K562 (cell line): Measurements from ENCODE around the gene VWA2.

Experiments
- CHCHD3 ChIP-seq: fragments of 250-450 bp; sonication (Bioruptor Pico); IDR thresholded peaks from 2 replicates; pipeline ENCODE4 v2.1.2; 2022; ENCODE audit warnings: mild to moderate bottlenecking
- CHD2 ChIP-seq: IDR thresholded peaks from 2 replicates; pipeline ENCODE4 v1.6.1; 2011; ENCODE audit warnings: low read depth, low read length
- CTCF ChIP-seq, 3 experiments: IDR thresholded peaks in 2 of 3; conservative IDR thresholded peaks in 1 of 3; 2 replicates each; pipeline ENCODE4 v1.5.1; 2011 to 2012; ENCODE audit warnings: low read length in 3 of 3, mild to moderate bottlenecking in 3 of 3, control low read depth in 2 of 3, improper control_type of control experiment in 1 of 3, inconsistent platforms in 1 of 3, low read depth in 1 of 3, mixed read lengths in 1 of 3, moderate library complexity in 1 of 3; ENCODE audit not compliant: insufficient read depth in 2 of 3
- CXXC5 ChIP-seq: fragments of 250-450 bp; sonication (Bioruptor Pico); IDR thresholded peaks from 2 replicates; pipeline ENCODE4 v1.8.0; 2022; ENCODE audit warnings: inconsistent platforms, mild to moderate bottlenecking, moderate library complexity
- DACH1 ChIP-seq: fragments of 450-650 bp; IDR thresholded peaks from 2 replicates; pipeline ENCODE4 v1.6.1; 2018; ENCODE audit not compliant: partially characterized antibody
- E2F4 ChIP-seq: sonication (generic); formaldehyde crosslinking; IDR thresholded peaks from 2 replicates; pipeline ENCODE4 v1.8.0; 2022; ENCODE audit warnings: mild to moderate bottlenecking, low read depth, missing genetic modification reagents
- ELF2 ChIP-seq: fragments of 250-450 bp; sonication (Bioruptor Pico); IDR thresholded peaks from 2 replicates; pipeline ENCODE4 v1.5.0; 2021; ENCODE audit warnings: mild to moderate bottlenecking
- MAX ChIP-seq: sonication (generic); formaldehyde crosslinking; IDR thresholded peaks from 2 replicates; pipeline ENCODE4 v1.9.0; 2022; ENCODE audit warnings: mild to moderate bottlenecking, missing genetic modification reagents
- NR1H2 ChIP-seq: sonication (generic); formaldehyde crosslinking; IDR thresholded peaks from 2 replicates; pipeline ENCODE4 v1.4.0; 2020; ENCODE audit warnings: mild to moderate bottlenecking, missing genetic modification reagents
- PML ChIP-seq: IDR thresholded peaks from 2 replicates; pipeline ENCODE4 v1.6.1; 2012; ENCODE audit warnings: low read length, inconsistent platforms
- POLR2A ChIP-seq: fragments of 450-650 bp; conservative IDR thresholded peaks from 2 replicates; pipeline ENCODE4 v1.6.1; 2016

- TF ChIP-seq E2F4 (CRISPR knock-in tag) (no peak), ELF2 (CRISPR knock-in tag) (no peak), DACH1 (no peak), PML (no peak), CXXC5 (CRISPR knock-in tag) (no peak), CTCF (IDR thresholded peaks at IDR 0.05 in 2 of 3, conservative IDR thresholded peaks at IDR 0.05 in 1 of 3; ENCODE audit: insufficient read depth in 2 of 3, low read depth in 1 of 3, low read length in 3 of 3) (no peak), CHD2 (no peak), CHCHD3 (CRISPR knock-in tag) (no peak), NR1H2 (CRISPR knock-in tag) (no peak), POLR2A (no peak), MAX (CRISPR knock-in tag) (no peak)
Measured at GRCh38 chr10:114309364-114309651, 70.3 kb downstream of the VWA2 start.
